HEK293 (cell line): Measurements from ENCODE around the gene CHERP.

Experiments
- CTCF ChIA-PET: fragments of 350-600 bp; formaldehyde crosslinking; extraction: SDS; loops from one replicate; lab custom pipeline; 2021; ENCODE audit warnings: antibody characterized with exemption; lab: Yijun Ruan, JAX
- POLR2A ChIA-PET: fragments of 300-600 bp; formaldehyde crosslinking; extraction: SDS; loops from one replicate; lab custom pipeline; 2020; ENCODE audit warnings: antibody characterized with exemption, inconsistent platforms; lab: Yijun Ruan, JAX
- H3K27ac ChIP-seq: fragments of 200-500 bp; sonication (Bioruptor generic); 2 replicates; pipeline ENCODE4 v1.5.1; 2014; ENCODE audit warnings: low read depth, low read length, control low read depth, inconsistent platforms; ENCODE audit errors: extremely low read depth
- H3K36me3 ChIP-seq, 2 experiments: fragments of 200-500 bp in 1 of 2; sonication (Bioruptor generic) in 1 of 2; 1 replicate in 1 of 2; 2 replicates in 1 of 2; pipeline ENCODE4 v1.5.1; 2014 to 2017; ENCODE audit warnings: inconsistent platforms in 2 of 2, low read length in 2 of 2; ENCODE audit not compliant: control insufficient read depth in 2 of 2, insufficient read depth in 1 of 2
- H3K4me1 ChIP-seq: fragments of 200-500 bp; sonication (Bioruptor generic); 2 replicates; pipeline ENCODE4 v1.5.1; 2014; ENCODE audit warnings: mild to moderate bottlenecking, low read length, inconsistent platforms; ENCODE audit not compliant: control insufficient read depth, insufficient read depth
- H3K4me3 ChIP-seq: 2 replicates; pipeline ENCODE4 v1.5.1; 2011; ENCODE audit warnings: low read depth, mild to moderate bottlenecking, control low read depth, low read length, moderate library complexity
- H3K9me3 ChIP-seq: fragments of 200-500 bp; sonication (Bioruptor generic); 2 replicates; pipeline ENCODE4 v1.5.1; 2014; ENCODE audit warnings: low read depth, low read length, inconsistent platforms; ENCODE audit not compliant: control insufficient read depth, insufficient read depth
- KLF8 ChIP-seq: fragments of 450-650 bp; formaldehyde crosslinking; IDR thresholded peaks from 2 replicates; pipeline ENCODE4 v1.5.1; 2016; ENCODE audit warnings: missing biosample characterization, missing genetic modification characterization
- MZF1 ChIP-seq: fragments of 450-650 bp; formaldehyde crosslinking; IDR thresholded peaks from 2 replicates; pipeline ENCODE4 v1.5.1; 2017; ENCODE audit warnings: missing biosample characterization, missing genetic modification characterization, borderline replicate concordance
- REPIN1 ChIP-seq: fragments of 450-650 bp; formaldehyde crosslinking; IDR thresholded peaks from 2 replicates; pipeline ENCODE4 v1.5.1; 2017; ENCODE audit warnings: missing biosample characterization, missing genetic modification characterization, low read depth
- TCF7L2 ChIP-seq: IDR thresholded peaks from 2 replicates; pipeline ENCODE4 v1.6.1; 2011; ENCODE audit warnings: low read depth, mild to moderate bottlenecking, inconsistent platforms, low read length, moderate library complexity, borderline replicate concordance
- TRIM28 ChIP-seq: IDR thresholded peaks from 2 replicates; pipeline ENCODE4 v1.6.1; 2011; ENCODE audit warnings: low read length, control low read depth, borderline replicate concordance
- YY1 ChIP-seq: fragments of 450-650 bp; formaldehyde crosslinking; IDR thresholded peaks from 2 replicates; pipeline ENCODE4 v1.5.1; 2018; ENCODE audit warnings: missing biosample characterization, missing genetic modification characterization
- ZNF169 ChIP-seq: fragments of 450-650 bp; formaldehyde crosslinking; IDR thresholded peaks from 2 replicates; pipeline ENCODE4 v1.5.1; 2016; ENCODE audit warnings: missing biosample characterization, missing genetic modification characterization
- ZNF341 ChIP-seq: fragments of 450-650 bp; formaldehyde crosslinking; IDR thresholded peaks from 2 replicates; pipeline ENCODE4; 2016; ENCODE audit warnings: low read depth, missing biosample characterization, missing genetic modification characterization
- ZNF391 ChIP-seq: fragments of 450-650 bp; formaldehyde crosslinking; IDR thresholded peaks from 2 replicates; pipeline ENCODE4 v1.5.1; 2016; ENCODE audit warnings: low read depth, missing biosample characterization, missing genetic modification characterization, borderline replicate concordance
- ZNF394 ChIP-seq: fragments of 450-650 bp; formaldehyde crosslinking; IDR thresholded peaks from 2 replicates; pipeline ENCODE4 v1.5.1; 2016; ENCODE audit warnings: missing biosample characterization, missing genetic modification characterization, mild to moderate bottlenecking, moderate library complexity, borderline replicate concordance
- ZNF416 ChIP-seq: fragments of 450-650 bp; formaldehyde crosslinking; IDR thresholded peaks from 2 replicates; pipeline ENCODE4 v1.5.1; 2016; ENCODE audit warnings: missing biosample characterization, missing genetic modification characterization
- ZNF426 ChIP-seq: fragments of 450-650 bp; formaldehyde crosslinking; IDR thresholded peaks from 2 replicates; pipeline ENCODE4 v1.5.1; 2017; ENCODE audit warnings: missing biosample characterization, missing genetic modification characterization, mild to moderate bottlenecking, inconsistent platforms, moderate library complexity
- ZNF510 ChIP-seq: fragments of 450-650 bp; formaldehyde crosslinking; IDR thresholded peaks from 2 replicates; pipeline ENCODE4 v1.5.1; 2018; ENCODE audit warnings: mild to moderate bottlenecking, missing genetic modification characterization, missing biosample characterization; ENCODE audit not compliant: insufficient replicate concordance
- ZNF600 ChIP-seq: fragments of 450-650 bp; formaldehyde crosslinking; IDR thresholded peaks from 2 replicates; pipeline ENCODE4 v1.5.1; 2016; ENCODE audit warnings: missing biosample characterization, missing genetic modification characterization
- ZNF747 ChIP-seq: fragments of 450-650 bp; formaldehyde crosslinking; IDR thresholded peaks from 2 replicates; pipeline ENCODE4 v1.5.1; 2016; ENCODE audit warnings: missing biosample characterization, missing genetic modification characterization
- ZNF792 ChIP-seq: fragments of 450-650 bp; formaldehyde crosslinking; IDR thresholded peaks from 2 replicates; pipeline ENCODE4 v1.5.1; 2016; ENCODE audit warnings: missing biosample characterization, missing genetic modification characterization
- TF ChIP-seq, protein P1 (sequence below): fragments of 450-650 bp; formaldehyde crosslinking; IDR thresholded peaks from 2 replicates; pipeline ENCODE4 v1.5.1; 2016; ENCODE audit warnings: missing biosample characterization, missing genetic modification characterization
- TF ChIP-seq, protein P2 (sequence below): sonication (generic); formaldehyde crosslinking; IDR thresholded peaks from 2 replicates; pipeline ENCODE4 v1.8.1; 2022; ENCODE audit warnings: mild to moderate bottlenecking, moderate library complexity, missing genetic modification reagents
- TF ChIP-seq, protein P3 (sequence below): fragments of 450-650 bp; formaldehyde crosslinking; IDR thresholded peaks from 2 replicates; pipeline ENCODE4 v1.5.1; 2016; ENCODE audit warnings: missing biosample characterization, missing genetic modification characterization
- TF ChIP-seq, protein P4 (sequence below): fragments of 450-650 bp; formaldehyde crosslinking; IDR thresholded peaks from 2 replicates; pipeline ENCODE4 v1.5.1; 2017; ENCODE audit warnings: missing biosample characterization, missing genetic modification characterization
- TF ChIP-seq, protein P5 (sequence below): fragments of 450-650 bp; formaldehyde crosslinking; IDR thresholded peaks from 2 replicates; pipeline ENCODE4 v1.5.1; 2016; ENCODE audit warnings: missing biosample characterization, missing genetic modification characterization

The CHERP gene

DNA sequence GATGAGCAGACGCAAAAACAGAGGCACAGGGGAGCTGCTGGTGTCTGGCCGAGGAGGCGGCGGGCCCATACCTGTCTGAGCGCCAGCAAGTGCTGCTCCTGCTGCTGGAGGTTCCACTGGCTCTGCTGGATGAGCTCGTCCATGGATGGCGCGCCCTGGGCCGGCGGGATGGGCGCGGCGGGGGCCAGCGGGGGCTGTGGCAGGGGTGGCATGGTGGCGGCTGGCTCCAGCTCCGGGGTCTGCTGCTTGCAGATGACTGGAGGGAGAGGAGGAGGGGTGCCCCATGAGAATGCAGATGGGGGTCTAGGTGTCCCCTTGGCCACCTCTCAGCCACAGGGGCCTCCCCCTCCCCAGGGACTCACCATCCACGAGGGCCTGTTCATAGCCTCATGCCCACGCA lies 6.9 kb downstream of the CHERP start (continued):
- TF ChIP-seq, protein P1, sequence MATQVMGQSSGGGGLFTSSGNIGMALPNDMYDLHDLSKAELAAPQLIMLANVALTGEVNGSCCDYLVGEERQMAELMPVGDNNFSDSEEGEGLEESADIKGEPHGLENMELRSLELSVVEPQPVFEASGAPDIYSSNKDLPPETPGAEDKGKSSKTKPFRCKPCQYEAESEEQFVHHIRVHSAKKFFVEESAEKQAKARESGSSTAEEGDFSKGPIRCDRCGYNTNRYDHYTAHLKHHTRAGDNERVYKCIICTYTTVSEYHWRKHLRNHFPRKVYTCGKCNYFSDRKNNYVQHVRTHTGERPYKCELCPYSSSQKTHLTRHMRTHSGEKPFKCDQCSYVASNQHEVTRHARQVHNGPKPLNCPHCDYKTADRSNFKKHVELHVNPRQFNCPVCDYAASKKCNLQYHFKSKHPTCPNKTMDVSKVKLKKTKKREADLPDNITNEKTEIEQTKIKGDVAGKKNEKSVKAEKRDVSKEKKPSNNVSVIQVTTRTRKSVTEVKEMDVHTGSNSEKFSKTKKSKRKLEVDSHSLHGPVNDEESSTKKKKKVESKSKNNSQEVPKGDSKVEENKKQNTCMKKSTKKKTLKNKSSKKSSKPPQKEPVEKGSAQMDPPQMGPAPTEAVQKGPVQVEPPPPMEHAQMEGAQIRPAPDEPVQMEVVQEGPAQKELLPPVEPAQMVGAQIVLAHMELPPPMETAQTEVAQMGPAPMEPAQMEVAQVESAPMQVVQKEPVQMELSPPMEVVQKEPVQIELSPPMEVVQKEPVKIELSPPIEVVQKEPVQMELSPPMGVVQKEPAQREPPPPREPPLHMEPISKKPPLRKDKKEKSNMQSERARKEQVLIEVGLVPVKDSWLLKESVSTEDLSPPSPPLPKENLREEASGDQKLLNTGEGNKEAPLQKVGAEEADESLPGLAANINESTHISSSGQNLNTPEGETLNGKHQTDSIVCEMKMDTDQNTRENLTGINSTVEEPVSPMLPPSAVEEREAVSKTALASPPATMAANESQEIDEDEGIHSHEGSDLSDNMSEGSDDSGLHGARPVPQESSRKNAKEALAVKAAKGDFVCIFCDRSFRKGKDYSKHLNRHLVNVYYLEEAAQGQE (tag by site-specific recombination), result no peak
- TF ChIP-seq, protein P2, sequence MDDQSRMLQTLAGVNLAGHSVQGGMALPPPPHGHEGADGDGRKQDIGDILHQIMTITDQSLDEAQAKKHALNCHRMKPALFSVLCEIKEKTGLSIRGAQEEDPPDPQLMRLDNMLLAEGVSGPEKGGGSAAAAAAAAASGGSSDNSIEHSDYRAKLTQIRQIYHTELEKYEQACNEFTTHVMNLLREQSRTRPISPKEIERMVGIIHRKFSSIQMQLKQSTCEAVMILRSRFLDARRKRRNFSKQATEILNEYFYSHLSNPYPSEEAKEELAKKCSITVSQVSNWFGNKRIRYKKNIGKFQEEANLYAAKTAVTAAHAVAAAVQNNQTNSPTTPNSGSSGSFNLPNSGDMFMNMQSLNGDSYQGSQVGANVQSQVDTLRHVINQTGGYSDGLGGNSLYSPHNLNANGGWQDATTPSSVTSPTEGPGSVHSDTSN (CRISPR knock-in tag), result no peak
- TF ChIP-seq, protein P3, sequence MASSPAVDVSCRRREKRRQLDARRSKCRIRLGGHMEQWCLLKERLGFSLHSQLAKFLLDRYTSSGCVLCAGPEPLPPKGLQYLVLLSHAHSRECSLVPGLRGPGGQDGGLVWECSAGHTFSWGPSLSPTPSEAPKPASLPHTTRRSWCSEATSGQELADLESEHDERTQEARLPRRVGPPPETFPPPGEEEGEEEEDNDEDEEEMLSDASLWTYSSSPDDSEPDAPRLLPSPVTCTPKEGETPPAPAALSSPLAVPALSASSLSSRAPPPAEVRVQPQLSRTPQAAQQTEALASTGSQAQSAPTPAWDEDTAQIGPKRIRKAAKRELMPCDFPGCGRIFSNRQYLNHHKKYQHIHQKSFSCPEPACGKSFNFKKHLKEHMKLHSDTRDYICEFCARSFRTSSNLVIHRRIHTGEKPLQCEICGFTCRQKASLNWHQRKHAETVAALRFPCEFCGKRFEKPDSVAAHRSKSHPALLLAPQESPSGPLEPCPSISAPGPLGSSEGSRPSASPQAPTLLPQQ, result no peak
- TF ChIP-seq ZNF391 (tag by site-specific recombination), result no peak
- no peak for TF ChIP-seq TRIM28
- TF ChIP-seq ZNF747 (tag by site-specific recombination), result no peak
- TF ChIP-seq REPIN1, result no peak
- no peak for TF ChIP-seq TCF7L2
- no peak for TF ChIP-seq ZNF510

DNA sequence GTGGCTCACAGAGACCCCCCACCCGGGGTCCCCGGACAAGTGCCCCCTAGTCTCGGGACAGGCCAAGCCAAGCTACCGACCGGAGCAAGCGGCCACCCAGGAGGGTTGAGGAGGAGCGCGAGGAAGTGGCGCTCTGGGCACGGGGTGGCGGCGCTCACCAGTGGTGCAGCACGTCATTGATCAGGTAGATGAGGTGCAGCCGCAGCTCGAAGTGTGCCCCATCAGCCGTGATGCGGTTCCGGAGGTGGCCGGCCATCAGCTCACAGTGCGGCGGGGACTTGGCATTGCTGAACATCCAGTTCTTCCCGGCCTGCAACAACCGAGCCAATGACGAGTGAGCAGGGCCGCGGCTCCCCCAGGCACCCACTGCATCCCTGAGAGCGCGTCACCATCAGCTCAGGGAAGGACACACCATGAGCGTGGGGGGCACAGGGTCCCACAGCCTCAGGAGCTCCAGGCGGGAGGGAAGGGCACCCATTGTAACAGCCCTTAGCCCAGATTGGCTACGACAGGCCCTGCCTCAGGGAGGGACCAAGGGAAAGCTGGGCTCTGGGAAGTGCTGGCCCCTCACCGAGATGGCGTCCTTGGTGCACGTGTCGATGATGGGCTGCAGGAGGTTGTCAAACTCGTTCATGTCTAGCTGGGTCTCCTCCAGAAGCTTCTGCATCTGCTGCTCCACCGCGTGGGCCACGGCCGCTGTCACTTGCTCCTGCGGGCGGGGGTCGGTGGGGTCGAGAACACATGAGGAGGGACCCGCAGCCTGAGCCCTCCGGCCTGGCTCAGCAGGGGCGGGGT lies 9.6 kb downstream of the CHERP start:
- POLR2A ChIA-PET, result interaction anchor here (1.2 kb wide), 1 partner anchor 8 kb away, joined by 4 read pairs; no protein-coding TSS in a partner anchor
- peaks cover 33 to 99% of the 10 kb centered on the region in 2 experiments; a peak in 2 of 3 replicates for H3K36me3 ChIP-seq
- no peak for TF ChIP-seq ZNF792
- peak; percentile 66 for TF ChIP-seq ZNF341 (tag by site-specific recombination)
- TF ChIP-seq, all 188 proteins: peak for 1
- Histone ChIP-seq H3K4me3 (no peak overlapping the region), H3K4me1 (no peaks in the 10 kb centered on the region), H3K27ac (no peak overlapping the region), H3K9me3 (no peaks in the 10 kb centered on the region)
- CTCF ChIA-PET, result no interaction called here

DNA sequence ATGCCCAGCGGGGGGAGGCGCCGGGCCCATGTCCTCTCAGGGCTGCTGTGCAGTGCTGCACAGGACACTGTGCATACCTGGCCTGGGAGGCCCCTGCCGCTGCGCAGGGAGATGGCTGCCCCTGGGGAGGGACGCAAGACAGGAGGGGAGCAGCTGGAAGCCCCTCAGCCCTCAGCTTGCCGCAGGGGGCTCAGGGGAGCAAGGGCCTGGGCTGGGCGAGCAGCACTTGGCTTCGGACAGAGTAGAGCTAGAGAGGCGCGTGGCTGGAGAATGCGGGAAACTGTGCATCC lies 10.9 kb downstream of the CHERP start:
- POLR2A ChIA-PET, result no interaction called here

More for the DNA sequence above, 10.9 kb downstream of the CHERP start:
- Histone ChIP-seq H3K36me3 (peaks cover 39 to 100% of the 10 kb centered on the region in 2 experiments; a peak in 2 of 3 replicates), H3K4me1 (no peaks in the 10 kb centered on the region), H3K4me3 (no peak overlapping the region), H3K27ac (no peak overlapping the region), H3K9me3 (no peaks in the 10 kb centered on the region)
- CTCF ChIA-PET, result interaction anchor here (0.6 kb wide), 1 partner anchor 85 kb away, joined by 4 read pairs; no protein-coding TSS in a partner anchor
- TF ChIP-seq ZNF394 (tag by site-specific recombination) (no peak), ZNF510 (no peak), ZNF169 (no peak), ZNF600 (no peak), ZNF426 (tag by site-specific recombination) (no peak), MZF1 (no peak), YY1 (tag by site-specific recombination) (no peak), KLF8 (tag by site-specific recombination) (no peak), ZNF416 (no peak)
- TF ChIP-seq, protein P4, sequence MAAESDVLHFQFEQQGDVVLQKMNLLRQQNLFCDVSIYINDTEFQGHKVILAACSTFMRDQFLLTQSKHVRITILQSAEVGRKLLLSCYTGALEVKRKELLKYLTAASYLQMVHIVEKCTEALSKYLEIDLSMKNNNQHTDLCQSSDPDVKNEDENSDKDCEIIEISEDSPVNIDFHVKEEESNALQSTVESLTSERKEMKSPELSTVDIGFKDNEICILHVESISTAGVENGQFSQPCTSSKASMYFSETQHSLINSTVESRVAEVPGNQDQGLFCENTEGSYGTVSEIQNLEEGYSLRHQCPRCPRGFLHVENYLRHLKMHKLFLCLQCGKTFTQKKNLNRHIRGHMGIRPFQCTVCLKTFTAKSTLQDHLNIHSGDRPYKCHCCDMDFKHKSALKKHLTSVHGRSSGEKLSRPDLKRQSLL, result no peak
- TF ChIP-seq, protein P5, sequence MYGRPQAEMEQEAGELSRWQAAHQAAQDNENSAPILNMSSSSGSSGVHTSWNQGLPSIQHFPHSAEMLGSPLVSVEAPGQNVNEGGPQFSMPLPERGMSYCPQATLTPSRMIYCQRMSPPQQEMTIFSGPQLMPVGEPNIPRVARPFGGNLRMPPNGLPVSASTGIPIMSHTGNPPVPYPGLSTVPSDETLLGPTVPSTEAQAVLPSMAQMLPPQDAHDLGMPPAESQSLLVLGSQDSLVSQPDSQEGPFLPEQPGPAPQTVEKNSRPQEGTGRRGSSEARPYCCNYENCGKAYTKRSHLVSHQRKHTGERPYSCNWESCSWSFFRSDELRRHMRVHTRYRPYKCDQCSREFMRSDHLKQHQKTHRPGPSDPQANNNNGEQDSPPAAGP (tag by site-specific recombination), result no peak
